Naive thymus-derived CD4-positive, alpha-beta T cell (primary cell): Measurements from ENCODE around the gene YEATS2. TPM values are rescaled to one million over a fixed set of nuclear protein-coding genes. Genes with fewer than 3 reads are reported as not detected.

Source experiments
- ATAC-seq: fragments of 150-1000 bp; cut with Tn5 transposase; 2 replicates; pipeline ENCODE4 v1.10.0; 2021; ENCODE audit warnings: mild to moderate bottlenecking, moderate library complexity
- CTCF ChIA-PET: fragments of 350-600 bp; sonication (Branson Sonifier 250); formaldehyde crosslinking; loops from one replicate; lab custom pipeline; 2021; ENCODE audit warnings: antibody characterized with exemption; lab: Charles Lee
- POLR2A ChIA-PET: fragments of 350-600 bp; sonication (Branson Sonifier 250); formaldehyde crosslinking; loops from one replicate; lab custom pipeline; 2021; ENCODE audit warnings: antibody characterized with exemption, inconsistent platforms; lab: Charles Lee
- DNase-seq, 9 donors: peaks; one replicate each; pipeline versions ENCODE4 v3.0.0 to v3.0.0-alpha.2; 2020 to 2022; ENCODE audit warnings: mixed read lengths in 1 of 9
- H3K27ac ChIP-seq: one replicate; pipeline ENCODE4 v1.7.0; 2013; ENCODE audit warnings: mild to moderate bottlenecking, low read depth, low read length, moderate library complexity
- H3K27me3 ChIP-seq, 2 donors: one replicate each; pipeline ENCODE4 v1.7.0; 2013; ENCODE audit warnings: low read length in 2 of 2, mild to moderate bottlenecking in 2 of 2, moderate library complexity in 2 of 2; ENCODE audit not compliant: control insufficient read depth in 2 of 2, insufficient read depth in 2 of 2
- H3K36me3 ChIP-seq, 3 experiments: 1 replicate in 2 of 3; 2 replicates in 1 of 3; pipeline ENCODE4 v1.7.0; 2013; ENCODE audit warnings: low read length in 3 of 3, mild to moderate bottlenecking in 3 of 3, moderate library complexity in 1 of 3; ENCODE audit not compliant: insufficient read depth in 3 of 3, control insufficient read depth in 2 of 3
- H3K4me1 ChIP-seq, 2 donors: one replicate each; pipeline ENCODE4 v1.7.0; 2013; ENCODE audit warnings: low read length in 2 of 2, mild to moderate bottlenecking in 2 of 2, moderate library complexity in 1 of 2; ENCODE audit not compliant: control insufficient read depth in 2 of 2, insufficient read depth in 2 of 2
- H3K4me3 ChIP-seq: 2 replicates; pipeline ENCODE4 v1.7.0; 2013; ENCODE audit warnings: mild to moderate bottlenecking, low read length
- H3K9me3 ChIP-seq, 3 experiments: 1 replicate in 2 of 3; 2 replicates in 1 of 3; pipeline ENCODE4 v1.7.0; 2013; ENCODE audit warnings: low read length in 3 of 3; ENCODE audit not compliant: control insufficient read depth in 2 of 3
- H3K27ac Mint-ChIP-seq, 9 donors: one replicate each; pipeline ENCODE4 v1.8.0; 2020 to 2022; ENCODE audit warnings: mixed read lengths in 9 of 9, mild to moderate bottlenecking in 8 of 9, moderate library complexity in 5 of 9, inconsistent platforms in 2 of 9
- H3K27me3 Mint-ChIP-seq, 5 donors: one replicate each; pipeline ENCODE4 v1.8.0; 2021 to 2022; ENCODE audit warnings: mixed read lengths in 5 of 5, mild to moderate bottlenecking in 1 of 5
- H3K36me3 Mint-ChIP-seq, 5 donors: one replicate each; pipeline ENCODE4 v1.8.0; 2020 to 2022; ENCODE audit warnings: mixed read lengths in 5 of 5, mild to moderate bottlenecking in 3 of 5, inconsistent platforms in 1 of 5
- H3K4me1 Mint-ChIP-seq, 7 donors: one replicate each; pipeline ENCODE4 v1.8.0; 2020 to 2022; ENCODE audit warnings: mixed read lengths in 7 of 7, mild to moderate bottlenecking in 3 of 7, inconsistent platforms in 1 of 7
- H3K4me3 Mint-ChIP-seq, 10 donors: one replicate each; pipeline ENCODE4 v1.8.0; 2020 to 2022; ENCODE audit warnings: mild to moderate bottlenecking in 10 of 10, mixed read lengths in 10 of 10, moderate library complexity in 6 of 10, inconsistent platforms in 2 of 10
- H3K9me3 Mint-ChIP-seq, 11 donors: one replicate each; pipeline ENCODE4 v1.8.0; 2020 to 2022; ENCODE audit warnings: mixed read lengths in 11 of 11, mild to moderate bottlenecking in 4 of 11, inconsistent platforms in 1 of 11, moderate library complexity in 1 of 11
- intact Hi-C, 2 donors: fragments of 100-400 bp; cut with micrococcal nuclease; formaldehyde crosslinking; loops; one replicate each; pipeline ENCODE4 v1.15.1; 2023
- polyA plus RNA-seq, 2 donors: library from polyadenylated mRNA; unstranded; fragments of 300-500 nt; fragmentation: Illumina TruSeq; gene quantifications; one replicate each; pipeline ENCODE4 v1.2.3, GENCODE V29; 2021
- total RNA-seq, 6 experiments: library from RNA in 5 of 6; stranded (reverse) in 5 of 6; gene quantifications; 1 replicate in 5 of 6; 2 replicates in 1 of 6; pipeline ENCODE4 v1.2.3 and lab custom pipeline; 2021 to 2026

The YEATS2 gene
- total and polyA plus RNA-seq, 7 experiments from 2014 or later, result 5.5 to 61.4 (median 21.0) TPM

DNA sequence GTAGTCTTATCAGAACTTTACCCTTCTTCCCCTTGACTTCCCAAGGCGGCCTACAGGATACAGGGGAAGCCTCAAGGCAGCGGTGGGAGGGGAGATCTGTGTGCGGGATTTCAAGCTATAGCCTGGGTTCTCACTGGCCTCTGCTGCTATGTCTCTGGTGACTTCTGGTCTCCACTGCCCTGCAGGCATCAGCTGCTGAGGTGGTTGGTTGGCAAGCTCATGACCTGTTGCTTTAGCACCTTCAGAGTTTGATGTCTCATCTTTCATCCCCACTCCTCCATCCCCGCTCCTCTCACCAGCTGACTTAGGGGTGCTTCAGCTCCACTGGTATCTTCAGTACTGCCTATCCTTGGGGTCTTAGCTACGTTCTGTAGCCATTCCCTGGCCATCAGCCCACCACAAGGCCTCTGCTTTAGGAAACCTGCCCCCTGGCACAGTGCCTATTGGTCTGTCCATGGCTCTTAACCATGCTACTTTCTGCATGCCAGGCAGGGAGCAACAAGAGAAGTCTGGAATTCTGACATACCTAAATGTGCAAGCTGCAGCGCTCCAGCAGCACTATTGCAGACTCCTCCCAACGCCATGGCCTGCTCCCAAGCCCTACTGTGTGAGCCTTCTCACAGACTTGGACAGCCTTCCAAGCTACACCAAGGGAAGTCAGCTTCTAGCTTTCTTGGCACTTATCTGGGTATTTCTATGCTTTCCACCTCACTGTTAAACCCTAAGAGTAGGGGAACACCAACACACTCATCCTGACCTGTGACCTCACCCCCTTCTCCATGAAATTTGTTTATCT is 1.8 kb upstream of the YEATS2 start:
- no peaks in the 10 kb centered on the region for H3K36me3 ChIP-seq
- H3K4me1 ChIP-seq, result peaks cover 9 to 18% of the 10 kb centered on the region in 2 donors
- no peak overlapping the region for H3K27ac ChIP-seq
- intact Hi-C loops, result loop anchor here (5.0 kb wide), 4 partner anchors 178 to 898 kb away; partner anchors contain the start of genes EIF4G1 (in 1 of the 2) and MCCC1 (in 1 of the 2)
- no peak overlapping the region for H3K4me3 ChIP-seq
- Mint-ChIP-seq H3K9me3 (no peaks in the 10 kb centered on the region), H3K27me3 (no peaks in the 10 kb centered on the region), H3K27ac (peak overlapping the region in 3 of 9 donors; percentile 7 to 62 (median 17)), H3K4me3 (peak overlapping the region in 5 of 10 donors; percentile 12 to 42 (median 29)), H3K4me1 (peaks cover 24 to 34% (median 31%) of the 10 kb centered on the region in 7 donors), H3K36me3 (peaks cover 0 to 9% (median 0%) of the 10 kb centered on the region in 5 donors)
- no peaks in the 10 kb centered on the region for H3K27me3 ChIP-seq
- ATAC-seq, result no peak
- no peaks in the 10 kb centered on the region for H3K9me3 ChIP-seq
- CTCF ChIA-PET, result interaction anchor here (0.7 to 1.3 kb wide), 2 partner anchors 8 to 724 kb away, joined by 3 to 5 read pairs; no protein-coding TSS in a partner anchor
- POLR2A ChIA-PET, result interaction anchor here (1.1 to 3.9 kb wide), 4 partner anchors 8 to 71 kb away, joined by 4 to 41 read pairs (median 4); partner anchors contain the start of gene KLHL24
- DNase-seq, result no peak

GRCh38 chr3:183697123-183697609 is 431 bp upstream of the YEATS2 start:
- peaks cover 0 to 15% (median 0%) of the 10 kb centered on the region in 5 donors for H3K36me3 Mint-ChIP-seq
- ATAC-seq (no peak), DNase-seq (peak in 1 of 9 donors; percentile 5)
- Histone ChIP-seq H3K4me1 (peaks cover 9 to 18% of the 10 kb centered on the region in 2 donors), H3K36me3 (no peaks in the 10 kb centered on the region), H3K27me3 (no peaks in the 10 kb centered on the region), H3K27ac (peak overlapping the region; percentile 46), H3K4me3 (peak overlapping the region; percentile 89), H3K9me3 (no peaks in the 10 kb centered on the region)
- H3K27ac Mint-ChIP-seq, result peak overlapping the region; percentile 28 to 93 (median 85)
- H3K27me3 Mint-ChIP-seq, result no peaks in the 10 kb centered on the region
- intact Hi-C loops, result loop anchor here (1.0 to 5.0 kb wide), 8 partner anchors 61 to 900 kb away; partner anchors contain the start of genes EIF4G1 (in 1 of the 2), KLHL6 (in 1 of the 2), MCCC1 (in 1 of the 2) and PSMD2 (in 1 of the 2)
- H3K4me1 Mint-ChIP-seq, result peaks cover 30 to 47% (median 39%) of the 10 kb centered on the region in 7 donors
- peak overlapping the region; percentile 71 to 93 (median 88) for H3K4me3 Mint-ChIP-seq
- CTCF ChIA-PET, result interaction anchor here (1.3 kb wide), 1 partner anchor 60 kb away, joined by 4 read pairs; no protein-coding TSS in a partner anchor
- H3K9me3 Mint-ChIP-seq, result no peaks in the 10 kb centered on the region
- POLR2A ChIA-PET, result interaction anchor here (0.8 to 3.9 kb wide), 4 partner anchors 10 to 61 kb away, joined by 3 to 41 read pairs (median 4); partner anchors contain the start of gene KLHL24

- H3K27ac Mint-ChIP-seq, result peak overlapping the region; percentile 73 to 97 (median 85)
- intact Hi-C loops, result loop anchor here (1.0 to 5.0 kb wide), 7 partner anchors 143 to 901 kb away; partner anchors contain the start of genes MCCC1 (in 2 of the 2), EIF4G1 (in 1 of the 2), KLHL6 (in 1 of the 2) and LAMP3 (in 1 of the 2)
- peaks cover 0 to 15% (median 0%) of the 10 kb centered on the region in 5 donors for H3K36me3 Mint-ChIP-seq
- no peaks in the 10 kb centered on the region for H3K36me3 ChIP-seq
- peaks cover 34 to 56% (median 46%) of the 10 kb centered on the region in 7 donors for H3K4me1 Mint-ChIP-seq
- ChIA-PET POLR2A (interaction anchor here (0.6 to 3.9 kb wide), 5 partner anchors 8 to 253 kb away, joined by 3 to 41 read pairs (median 3); partner anchors contain the start of gene KLHL24), CTCF (no interaction called here)
- peak in 7 of 9 donors; percentile 9 to 43 (median 32) for DNase-seq
- H3K27me3 ChIP-seq, result no peaks in the 10 kb centered on the region
- H3K4me1 ChIP-seq, result peaks cover 9 to 18% of the 10 kb centered on the region in 2 donors
- peak overlapping the region; percentile 84 for H3K27ac ChIP-seq
- H3K4me3 Mint-ChIP-seq, result peak overlapping the region; percentile 79 to 99 (median 94)
- no peaks in the 10 kb centered on the region for H3K9me3 Mint-ChIP-seq
- H3K4me3 ChIP-seq, result peak overlapping the region; percentile 89
- peak; percentile 31 for ATAC-seq
- no peaks in the 10 kb centered on the region for H3K9me3 ChIP-seq
- H3K27me3 Mint-ChIP-seq, result no peaks in the 10 kb centered on the region
Measured at GRCh38 chr3:183698318-183698751, 738 bp downstream of the YEATS2 start.

DNA sequence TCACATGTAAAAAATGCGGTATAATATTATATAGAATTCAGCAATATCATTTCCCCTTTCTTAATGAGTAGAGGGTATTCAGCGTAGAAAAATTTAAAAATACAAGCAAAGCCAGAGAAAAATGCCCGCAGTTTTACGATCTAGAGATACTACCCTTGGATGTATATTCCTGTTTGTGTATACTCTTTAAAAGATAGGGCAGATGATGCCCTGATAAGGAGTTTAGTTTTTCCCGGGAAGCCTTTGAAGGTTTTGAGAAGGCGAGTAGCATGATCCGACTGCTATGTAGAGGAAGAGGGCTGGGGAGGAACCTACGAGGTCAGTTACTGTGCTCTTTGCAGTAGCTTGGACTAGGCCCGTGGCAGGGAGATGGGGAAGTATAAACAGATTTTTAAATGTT is 1.2 kb downstream of the YEATS2 start:
- Mint-ChIP-seq H3K4me1 (peaks cover 35 to 60% (median 50%) of the 10 kb centered on the region in 7 donors), H3K4me3 (peak overlapping the region; percentile 79 to 99 (median 94)), H3K36me3 (peaks cover 0 to 15% (median 0%) of the 10 kb centered on the region in 5 donors), H3K27me3 (no peaks in the 10 kb centered on the region), H3K9me3 (no peaks in the 10 kb centered on the region), H3K27ac (peak overlapping the region; percentile 73 to 97 (median 85))
- DNase-seq, result no peak
- intact Hi-C loops, result loop anchor here (1.0 to 5.0 kb wide), 7 partner anchors 143 to 901 kb away; partner anchors contain the start of genes MCCC1 (in 2 of the 2), EIF4G1 (in 1 of the 2), KLHL6 (in 1 of the 2) and LAMP3 (in 1 of the 2)
- ChIA-PET POLR2A (interaction anchor here (0.6 to 3.9 kb wide), 5 partner anchors 21 to 253 kb away, joined by 3 to 41 read pairs (median 3); partner anchors contain the start of gene KLHL24), CTCF (no interaction called here)
- Histone ChIP-seq H3K9me3 (no peaks in the 10 kb centered on the region), H3K36me3 (no peaks in the 10 kb centered on the region), H3K27me3 (no peaks in the 10 kb centered on the region), H3K4me3 (peak overlapping the region; percentile 89), H3K4me1 (peaks cover 9 to 18% of the 10 kb centered on the region in 2 donors), H3K27ac (peak overlapping the region; percentile 84)
- peak; percentile 43 for ATAC-seq

- Mint-ChIP-seq H3K4me1 (peaks cover 38 to 66% (median 54%) of the 10 kb centered on the region in 7 donors), H3K4me3 (peak overlapping the region; percentile 79 to 99 (median 94)), H3K27me3 (no peaks in the 10 kb centered on the region), H3K9me3 (no peaks in the 10 kb centered on the region), H3K36me3 (peaks cover 0 to 17% (median 0%) of the 10 kb centered on the region in 5 donors), H3K27ac (peak overlapping the region; percentile 73 to 97 (median 85))
- CTCF ChIA-PET, result interaction anchor here (0.5 kb wide), 1 partner anchor 12 kb away, joined by 4 read pairs; no protein-coding TSS in a partner anchor
- POLR2A ChIA-PET, result interaction anchor here (0.7 to 1.3 kb wide), 3 partner anchors 38 to 158 kb away, joined by 4 read pairs; no protein-coding TSS in a partner anchor
- Histone ChIP-seq H3K27me3 (no peaks in the 10 kb centered on the region), H3K27ac (peak overlapping the region; percentile 84), H3K4me3 (no peak overlapping the region), H3K36me3 (no peaks in the 10 kb centered on the region), H3K9me3 (no peaks in the 10 kb centered on the region), H3K4me1 (peaks cover 9 to 18% of the 10 kb centered on the region in 2 donors)
- no peak for DNase-seq
- intact Hi-C loops, result loop anchor here (5.0 kb wide), 4 partner anchors 182 to 902 kb away; partner anchors contain the start of genes EIF4G1 (in 1 of the 2) and MCCC1 (in 1 of the 2)
- no peak for ATAC-seq
Measured at GRCh38 chr3:183699238-183699947, 1.8 kb downstream of the YEATS2 start.
